IMR-90 (cell line): ENCODE data around the gene TEX101. TPM values are rescaled to one million over a fixed set of nuclear protein-coding genes. Genes with fewer than 3 reads are reported as not detected.
"Not testable (repeated sequence)": the region's sequence is repeated elsewhere in the genome, so short reads cannot be mapped to it uniquely, and the experiment has no call there.

ENCODE experiments used
- ATAC-seq: fragments of 200-7000 bp; cut with Tn5 transposase; 2 replicates; pipeline ENCODE4 v1.9.1; 2020; ENCODE audit warnings: low read depth, mild to moderate bottlenecking, moderate library complexity
- BruUV-seq: library from RNA; stranded (reverse); fragments of 400-500 nt; replicated peaks from 2 replicates; lab custom pipeline; 2021; lab: Mats Ljungman, UMichigan
- CTCF ChIA-PET: fragments of 300-600 bp; formaldehyde crosslinking; extraction: SDS; loops from one replicate; lab custom pipeline; 2021; ENCODE audit warnings: antibody characterized with exemption; lab: Yijun Ruan, JAX
- POLR2A ChIA-PET: fragments of 300-600 bp; sonication (Branson Sonifier 250); formaldehyde crosslinking; loops from one replicate; lab custom pipeline; 2022; ENCODE audit warnings: antibody characterized with exemption; ENCODE audit not compliant: unreplicated experiment; lab: Charles Lee
- DNase-seq: peaks from one replicate; pipeline ENCODE4 v3.0.0; 2013
- H2AFZ ChIP-seq: replicated peaks from 2 replicates; pipeline ENCODE3; 2013; ENCODE audit warnings: low read length, mild to moderate bottlenecking; ENCODE audit not compliant: poor library complexity
- H2AK5ac ChIP-seq: 2 replicates; pipeline ENCODE4 v1.6.1; 2013; ENCODE audit warnings: low read depth, low read length, inconsistent platforms
- H2AK9ac ChIP-seq: replicated peaks from 2 replicates; pipeline ENCODE3; 2013; ENCODE audit warnings: mild to moderate bottlenecking, low read depth, low read length, moderate library complexity; ENCODE audit not compliant: poor library complexity
- H2BK120ac ChIP-seq: 2 replicates; pipeline ENCODE4 v1.6.1; 2013; ENCODE audit warnings: low read depth, low read length, inconsistent platforms
- H2BK15ac ChIP-seq: 3 replicates; pipeline ENCODE4 v1.6.1; 2013; ENCODE audit warnings: low read depth, low read length, inconsistent platforms
- H2BK20ac ChIP-seq: 2 replicates; pipeline ENCODE4 v1.6.1; 2013; ENCODE audit warnings: low read depth, mild to moderate bottlenecking, inconsistent platforms, low read length, moderate library complexity
- H2BK5ac ChIP-seq: 2 replicates; pipeline ENCODE4 v1.6.1; 2013; ENCODE audit warnings: mild to moderate bottlenecking, low read depth, low read length, inconsistent platforms; ENCODE audit not compliant: poor library complexity, severe bottlenecking
- H3K14ac ChIP-seq: replicated peaks from 2 replicates; pipeline ENCODE4 v1.6.1; 2013; ENCODE audit warnings: low read depth, low read length, inconsistent platforms
- H3K18ac ChIP-seq: 2 replicates; pipeline ENCODE4 v1.6.1; 2013; ENCODE audit warnings: low read depth, low read length, control low read depth
- H3K23ac ChIP-seq: 2 replicates; pipeline ENCODE4 v1.6.1; 2013; ENCODE audit warnings: low read depth, low read length, inconsistent platforms
- H3K27ac ChIP-seq: 2 replicates; pipeline ENCODE4 v1.5.1; 2013; ENCODE audit warnings: mild to moderate bottlenecking, control low read depth, low read length; ENCODE audit not compliant: insufficient read depth
- H3K27me3 ChIP-seq: 2 replicates; pipeline ENCODE4 v1.6.1; 2013; ENCODE audit warnings: low read length; ENCODE audit not compliant: control insufficient read depth, insufficient read depth
- H3K36me3 ChIP-seq: 2 replicates; pipeline ENCODE4 v1.6.1; 2013; ENCODE audit warnings: low read length, mixed read lengths; ENCODE audit not compliant: control insufficient read depth, insufficient read depth
- H3K4ac ChIP-seq: 2 replicates; pipeline ENCODE4 v1.6.1; 2013; ENCODE audit warnings: low read depth, low read length, inconsistent platforms
- H3K4me1 ChIP-seq: 2 replicates; pipeline ENCODE4 v1.6.1; 2013; ENCODE audit warnings: low read length, mixed read lengths; ENCODE audit not compliant: control insufficient read depth, insufficient read depth
- H3K4me2 ChIP-seq: 2 replicates; pipeline ENCODE4 v1.6.1; 2013; ENCODE audit warnings: low read depth, mild to moderate bottlenecking, control low read depth, low read length, moderate library complexity
- H3K4me3 ChIP-seq: 2 replicates; pipeline ENCODE4 v1.5.1; 2013; ENCODE audit warnings: low read depth, mild to moderate bottlenecking, control low read depth, low read length, moderate library complexity; ENCODE audit not compliant: insufficient read depth
- H3K56ac ChIP-seq: 2 replicates; pipeline ENCODE4 v1.6.1; 2013; ENCODE audit warnings: low read length, inconsistent platforms; ENCODE audit not compliant: insufficient read depth; ENCODE audit errors: extremely low read depth
- H3K79me1 ChIP-seq, 2 experiments: 2 replicates each; pipeline ENCODE4 v1.6.1; 2013; ENCODE audit warnings: low read length in 2 of 2, inconsistent platforms in 1 of 2, low read depth in 1 of 2
- H3K9ac ChIP-seq: 2 replicates; pipeline ENCODE4 v1.6.1; 2013; ENCODE audit warnings: low read depth, low read length, control low read depth
- H3K9me1 ChIP-seq: 2 replicates; pipeline ENCODE4 v1.6.1; 2013; ENCODE audit warnings: low read length, inconsistent platforms; ENCODE audit not compliant: insufficient read depth
- H3K9me3 ChIP-seq: 2 replicates; pipeline ENCODE4 v1.6.1; 2013; ENCODE audit warnings: low read length; ENCODE audit not compliant: control insufficient read depth, insufficient read depth
- H4K20me1 ChIP-seq: 2 replicates; pipeline ENCODE4 v1.6.1; 2013; ENCODE audit warnings: low read length, inconsistent platforms; ENCODE audit not compliant: insufficient read depth
- H4K5ac ChIP-seq: 2 replicates; pipeline ENCODE4 v1.6.1; 2013; ENCODE audit warnings: mild to moderate bottlenecking, low read depth, low read length, control low read depth
- H4K8ac ChIP-seq, 2 experiments: 2 replicates each; pipeline ENCODE4 v1.6.1; 2013; ENCODE audit warnings: low read depth in 2 of 2, low read length in 2 of 2, control low read depth in 1 of 2, inconsistent platforms in 1 of 2
- H4K91ac ChIP-seq: 2 replicates; pipeline ENCODE4 v1.6.1; 2013; ENCODE audit warnings: low read depth, low read length, inconsistent platforms; ENCODE audit not compliant: insufficient read depth
- WGBS, 2 experiments: methylation state at CpG; one replicate each; pipeline versions ENCODE4 v1.1.5 to v1.1.7; 2013; ENCODE audit warnings: missing lambda C conversion rate in 2 of 2; ENCODE audit not compliant: insufficient read length in 1 of 2; ENCODE audit errors: extremely low coverage in 2 of 2; 5-methylcytosine and 5-hydroxymethylcytosine counted together
- dilution Hi-C: fragments of 300-500 bp; cut with HindIII; formaldehyde crosslinking; loops from one replicate; pipeline ENCODE4 v1.14.3; 2018; ENCODE audit warnings: low sequenced_read_pairs; ENCODE audit not compliant: unreplicated experiment
- in situ Hi-C: fragments of 300-500 bp; cut with MboI; formaldehyde crosslinking; loops from 3 replicates; pipeline ENCODE4 v1.14.3; 2019; ENCODE audit warnings: low sequenced_read_pairs, inconsistent platforms, mixed read lengths
- intact Hi-C: fragments of 100-400 bp; cut with micrococcal nuclease; formaldehyde crosslinking; loops from 2 replicates; pipeline ENCODE4 v1.10.0; 2022
- polyA plus RNA-seq, 3 experiments: library from polyadenylated mRNA; depleted of rRNA; stranded (reverse); fragments of >200 nt; gene quantifications; 2 replicates each; pipeline ENCODE4 v1.2.3, GENCODE V29; 2012; ENCODE audit warnings: low replicate concordance in 1 of 3
- total RNA-seq: library from RNA; depleted of rRNA; stranded (reverse); fragments of >200 nt; gene quantifications from 2 replicates; pipeline ENCODE4 v1.2.3, GENCODE V29; 2012

TEX101 gene
- total and polyA plus RNA-seq, 2 of the 4 experiments (the other 2 are of a cell fraction) = not detected

DNA sequence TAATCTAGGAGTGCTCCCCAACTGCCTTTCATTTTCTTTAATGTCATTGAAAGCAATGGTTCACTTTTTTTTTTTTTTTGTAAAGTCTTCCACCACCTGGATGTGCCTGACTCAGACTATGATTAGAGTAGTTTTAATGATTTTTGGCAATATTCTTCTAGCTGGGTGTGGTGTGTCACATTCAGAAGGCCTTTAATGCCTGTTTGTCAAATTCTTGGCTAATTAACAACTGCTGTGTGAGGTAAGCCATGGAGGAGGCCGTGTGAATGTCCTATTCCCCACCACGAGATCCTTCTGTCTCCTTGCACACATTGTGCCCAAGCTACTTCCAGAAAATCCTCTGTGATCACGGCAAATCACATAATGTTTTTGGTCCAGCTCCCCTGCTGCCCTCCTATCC is 30.9 kb upstream of the TEX101 start:
- peaks cover 13% of the 10 kb centered on the region for H3K27me3 ChIP-seq
- POLR2A ChIA-PET, H3K4me2 ChIP-seq, H4K8ac ChIP-seq, in situ Hi-C loops, H3K9me1 ChIP-seq, H4K5ac ChIP-seq, H3K56ac ChIP-seq, intact Hi-C loops, H3K23ac ChIP-seq, BruUV-seq, dilution Hi-C loops, H4K20me1 ChIP-seq, H3K18ac ChIP-seq, H2AK5ac ChIP-seq, H3K9ac ChIP-seq, H2AFZ ChIP-seq, H2BK20ac ChIP-seq, H2BK5ac ChIP-seq, H3K4me3 ChIP-seq, H2BK120ac ChIP-seq, CTCF ChIA-PET, ATAC-seq, H3K4me1 ChIP-seq, H4K91ac ChIP-seq, H3K36me3 ChIP-seq, H3K79me1 ChIP-seq, H3K9me3 ChIP-seq, H3K4ac ChIP-seq, H2BK15ac ChIP-seq, H3K27ac ChIP-seq, H2AK9ac ChIP-seq, DNase-seq, H3K14ac ChIP-seq: not testable (repeated sequence)
- no CpG with 5 or more reads among the region's 3 CpGs for WGBS, 2 experiments

DNA sequence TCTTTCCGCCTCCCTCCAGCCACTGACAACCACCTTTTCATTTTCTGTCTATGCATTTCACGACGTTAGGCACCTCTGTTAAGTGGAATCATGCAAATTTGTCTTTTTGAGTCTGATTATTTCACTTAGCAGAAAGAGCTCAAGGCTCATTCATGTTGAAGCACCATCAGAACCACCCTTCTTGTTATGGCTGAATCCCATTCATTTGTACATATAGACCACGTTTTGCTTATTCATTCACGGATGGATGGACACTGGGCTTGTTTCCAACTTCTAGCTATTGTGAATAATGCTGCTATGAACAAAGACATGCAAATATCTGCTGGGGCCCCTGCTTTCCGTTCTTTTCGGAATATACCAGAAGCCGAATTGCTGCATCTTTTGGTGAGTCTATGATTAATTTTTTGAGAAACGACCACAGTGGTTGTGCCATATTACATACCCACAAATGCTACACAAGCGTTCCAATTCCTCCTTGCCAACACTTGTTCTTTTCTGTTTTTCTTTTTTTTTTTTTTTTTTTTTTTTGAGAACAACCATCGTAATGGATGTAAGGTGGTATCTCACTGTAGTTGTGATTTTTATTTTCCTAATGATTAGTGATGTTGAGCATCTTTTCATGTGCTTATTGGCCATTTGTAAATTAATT is 23.7 kb upstream of the TEX101 start:
- H2BK120ac ChIP-seq, H3K4me2 ChIP-seq, H3K36me3 ChIP-seq, H2AK5ac ChIP-seq, POLR2A ChIA-PET, H4K8ac ChIP-seq, H3K79me1 ChIP-seq, BruUV-seq, H3K14ac ChIP-seq, H2BK20ac ChIP-seq, H3K4ac ChIP-seq, H2BK5ac ChIP-seq, H4K20me1 ChIP-seq, H3K18ac ChIP-seq, DNase-seq, H3K9ac ChIP-seq, in situ Hi-C loops, H2AK9ac ChIP-seq, H2AFZ ChIP-seq, CTCF ChIA-PET, H3K56ac ChIP-seq, intact Hi-C loops, H3K4me3 ChIP-seq, H3K23ac ChIP-seq, H4K5ac ChIP-seq, H3K9me1 ChIP-seq, H4K91ac ChIP-seq, H3K27ac ChIP-seq, H3K4me1 ChIP-seq, H2BK15ac ChIP-seq, ATAC-seq, H3K9me3 ChIP-seq, dilution Hi-C loops: not testable (repeated sequence)
- H3K27me3 ChIP-seq = peaks cover 12% of the 10 kb centered on the region
- 60 to 100% methylated on average over 1 of the region's 11 CpGs for WGBS, 2 experiments
